Nephron (organoid): Measurements from ENCODE around the gene CPSF4.

Source experiments
- H3K27ac Mint-ChIP-seq, 3 experiments: 2 replicates each; pipeline ENCODE4 v1.8.0; 2020; ENCODE audit warnings: mixed read lengths in 3 of 3, mild to moderate bottlenecking in 2 of 3, moderate library complexity in 1 of 3
- H3K27me3 Mint-ChIP-seq: 2 replicates; pipeline ENCODE4 v1.8.0; 2021; ENCODE audit warnings: low read depth, mild to moderate bottlenecking, moderate library complexity, mixed read lengths
- H3K36me3 Mint-ChIP-seq: 2 replicates; pipeline ENCODE4 v1.8.0; 2020; ENCODE audit warnings: low read depth, mixed read lengths
- H3K4me1 Mint-ChIP-seq: 2 replicates; pipeline ENCODE4 v1.8.0; 2020; ENCODE audit warnings: mixed read lengths
- H3K4me3 Mint-ChIP-seq, 3 experiments: 2 replicates each; pipeline ENCODE4 v1.8.0; 2020; ENCODE audit warnings: mild to moderate bottlenecking in 3 of 3, mixed read lengths in 3 of 3, moderate library complexity in 2 of 3
- H3K9me3 Mint-ChIP-seq: 2 replicates; pipeline ENCODE4 v1.8.0; 2020; ENCODE audit warnings: mixed read lengths
- CTCF ChIP-seq, 3 experiments: fragments of 200-600 bp; sonication (generic); IDR thresholded peaks; one replicate each; pipeline ENCODE4 v1.5.0; 2021; ENCODE audit warnings: antibody characterized with exemption in 3 of 3; ENCODE audit not compliant: unreplicated experiment in 3 of 3

CPSF4 gene

GRCh38 chr7:99449326-99449725, 10.6 kb downstream of the CPSF4 start:
- peaks cover 48% of the 10 kb centered on the region for H3K36me3 Mint-ChIP-seq
- H3K4me1 Mint-ChIP-seq: no peaks in the 10 kb centered on the region
- no peaks in the 10 kb centered on the region for H3K27me3 Mint-ChIP-seq
- no peaks in the 10 kb centered on the region for H3K9me3 Mint-ChIP-seq
- TF ChIP-seq CTCF (IDR thresholded peaks at IDR 0.05; ENCODE audit: unreplicated experiment in 3 of 3): no peak
- no peak overlapping the region for H3K4me3 Mint-ChIP-seq
- H3K27ac Mint-ChIP-seq: no peak overlapping the region

GRCh38 chr7:99451936-99452335, 13.2 kb downstream of the CPSF4 start:
- Mint-ChIP-seq H3K4me3 (no peak overlapping the region), H3K27ac (no peak overlapping the region), H3K9me3 (no peaks in the 10 kb centered on the region), H3K27me3 (no peaks in the 10 kb centered on the region), H3K4me1 (peaks cover 14% of the 10 kb centered on the region), H3K36me3 (peaks cover 36% of the 10 kb centered on the region)
- TF ChIP-seq CTCF (IDR thresholded peaks at IDR 0.05; ENCODE audit: unreplicated experiment in 3 of 3): no peak

GRCh38 chr7:99452541-99452940, 13.8 kb downstream of the CPSF4 start:
- Mint-ChIP-seq H3K4me3 (no peak overlapping the region), H3K9me3 (no peaks in the 10 kb centered on the region), H3K4me1 (peaks cover 18% of the 10 kb centered on the region), H3K27me3 (no peaks in the 10 kb centered on the region), H3K36me3 (peaks cover 38% of the 10 kb centered on the region), H3K27ac (no peak overlapping the region)
- no peak for TF ChIP-seq CTCF (IDR thresholded peaks at IDR 0.05; ENCODE audit: unreplicated experiment in 3 of 3)

GRCh38 chr7:99453105-99453504, 14.4 kb downstream of the CPSF4 start:
- no peaks in the 10 kb centered on the region for H3K27me3 Mint-ChIP-seq
- H3K36me3 Mint-ChIP-seq: peaks cover 37% of the 10 kb centered on the region
- H3K9me3 Mint-ChIP-seq: no peaks in the 10 kb centered on the region
- H3K4me3 Mint-ChIP-seq: no peak overlapping the region
- H3K4me1 Mint-ChIP-seq: peaks cover 18% of the 10 kb centered on the region
- TF ChIP-seq CTCF (IDR thresholded peaks at IDR 0.05; ENCODE audit: unreplicated experiment in 3 of 3): no peak
- H3K27ac Mint-ChIP-seq: no peak overlapping the region

- H3K36me3 Mint-ChIP-seq: peaks cover 50% of the 10 kb centered on the region
These were observed 17.1 kb downstream of the CPSF4 start for GRCh38 chr7:99455874-99456273.

More at GRCh38 chr7:99455874-99456273, 17.1 kb downstream of the CPSF4 start:
- no peak for TF ChIP-seq CTCF (IDR thresholded peaks at IDR 0.05; ENCODE audit: unreplicated experiment in 3 of 3)
- Mint-ChIP-seq H3K27me3 (no peaks in the 10 kb centered on the region), H3K4me3 (no peak overlapping the region), H3K27ac (peak overlapping the region in 1 of 3 experiments; percentile 35), H3K9me3 (no peaks in the 10 kb centered on the region), H3K4me1 (peaks cover 38% of the 10 kb centered on the region)
